Measurements from ENCODE around the gene IGFBPL1. TPM values are rescaled to one million over a fixed set of nuclear protein-coding genes. Genes with fewer than 3 reads are reported as not detected.

Gene IGFBPL1
- total and polyA plus RNA-seq, 2 donors from 2014 or later, result 0.22 TPM; not detected in 1

DNA sequence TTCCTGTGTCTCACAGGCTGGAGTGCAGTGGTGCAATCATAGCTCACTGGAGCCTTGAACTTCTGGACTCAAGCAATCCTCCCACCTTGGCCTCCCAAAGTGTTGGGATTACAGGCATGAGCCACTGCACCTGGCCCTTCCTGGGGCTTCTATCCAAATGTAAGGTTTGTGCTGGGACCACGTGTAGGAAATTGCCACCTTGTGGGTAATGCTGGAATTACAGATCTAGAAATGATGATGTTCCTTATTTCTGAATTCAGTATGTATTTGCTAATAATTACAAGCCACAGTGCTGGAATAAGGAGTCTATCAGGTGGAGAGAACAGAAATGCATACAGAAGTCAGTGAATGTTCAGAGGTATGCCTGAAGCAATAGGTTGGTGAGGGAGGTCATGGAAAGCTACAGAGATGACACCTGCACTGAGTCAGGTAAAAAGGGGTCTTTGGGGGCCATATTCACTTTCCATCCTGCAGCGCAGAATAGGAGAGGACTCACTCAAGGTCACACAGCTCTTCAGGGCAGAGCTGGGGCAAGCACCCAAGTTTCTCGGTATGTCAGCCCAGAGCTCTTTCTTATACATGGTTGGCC is 8.8 kb upstream of the IGFBPL1 start:
- Histone ChIP-seq H3K9me3 (ENCODE audit: control insufficient read depth in 2 of 3, insufficient read depth in 1 of 3, low read length in 3 of 3) (no peaks in the 10 kb centered on the region), H3K4me1 (ENCODE audit: control insufficient read depth in 2 of 3, insufficient read depth in 2 of 3, low read depth in 1 of 3, low read length in 3 of 3) (no peaks in the 10 kb centered on the region), H3K36me3 (ENCODE audit: control insufficient read depth in 2 of 3, insufficient read depth in 3 of 3, low read length in 3 of 3) (no peaks in the 10 kb centered on the region), H3K4me3 (ENCODE audit: low read length in 3 of 3) (no peak overlapping the region), H3K27ac (ENCODE audit: low read depth in 2 of 2, low read length in 2 of 2) (no peak overlapping the region), H3K9ac (ENCODE audit: low read length in 3 of 3) (no peak overlapping the region), H3K27me3 (ENCODE audit: control insufficient read depth, insufficient read depth, low read length) (no peaks in the 10 kb centered on the region)
- FAIRE-seq (no peak), DNase-seq (peak in 2 of 5 donors; percentile 52 to 56)
- TF ChIP-seq, protein P1, sequence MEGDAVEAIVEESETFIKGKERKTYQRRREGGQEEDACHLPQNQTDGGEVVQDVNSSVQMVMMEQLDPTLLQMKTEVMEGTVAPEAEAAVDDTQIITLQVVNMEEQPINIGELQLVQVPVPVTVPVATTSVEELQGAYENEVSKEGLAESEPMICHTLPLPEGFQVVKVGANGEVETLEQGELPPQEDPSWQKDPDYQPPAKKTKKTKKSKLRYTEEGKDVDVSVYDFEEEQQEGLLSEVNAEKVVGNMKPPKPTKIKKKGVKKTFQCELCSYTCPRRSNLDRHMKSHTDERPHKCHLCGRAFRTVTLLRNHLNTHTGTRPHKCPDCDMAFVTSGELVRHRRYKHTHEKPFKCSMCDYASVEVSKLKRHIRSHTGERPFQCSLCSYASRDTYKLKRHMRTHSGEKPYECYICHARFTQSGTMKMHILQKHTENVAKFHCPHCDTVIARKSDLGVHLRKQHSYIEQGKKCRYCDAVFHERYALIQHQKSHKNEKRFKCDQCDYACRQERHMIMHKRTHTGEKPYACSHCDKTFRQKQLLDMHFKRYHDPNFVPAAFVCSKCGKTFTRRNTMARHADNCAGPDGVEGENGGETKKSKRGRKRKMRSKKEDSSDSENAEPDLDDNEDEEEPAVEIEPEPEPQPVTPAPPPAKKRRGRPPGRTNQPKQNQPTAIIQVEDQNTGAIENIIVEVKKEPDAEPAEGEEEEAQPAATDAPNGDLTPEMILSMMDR (IDR thresholded peaks at IDR 0.05; ENCODE audit: borderline replicate concordance, extremely low read depth, insufficient read depth), result peak; percentile 57
- intact Hi-C loops (cut with DNase I), result no loop called here

DNA sequence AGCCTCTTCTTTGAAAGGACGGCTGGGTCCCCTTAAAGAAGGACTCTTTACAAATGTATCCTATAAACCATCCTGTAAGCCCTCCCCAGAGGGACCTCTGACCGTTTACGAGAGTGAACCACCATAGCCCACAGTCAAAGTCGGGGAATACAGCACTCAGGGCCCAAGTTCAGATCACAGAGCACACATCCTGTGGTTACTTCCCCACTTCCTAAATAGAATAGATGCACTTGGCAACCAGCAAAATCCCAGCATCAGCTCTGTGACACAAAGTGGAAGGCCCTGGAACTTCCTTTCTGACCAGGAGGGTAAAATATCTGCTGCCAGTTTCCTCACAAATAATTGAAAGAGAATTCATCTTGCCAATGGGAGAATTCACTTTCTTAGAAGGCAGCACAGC is 6.9 kb upstream of the IGFBPL1 start:
- TF ChIP-seq, protein P1 (IDR thresholded peaks at IDR 0.05; ENCODE audit: borderline replicate concordance, extremely low read depth, insufficient read depth), result no peak
- DNase-seq, result no peak
- H3K4me3 ChIP-seq (ENCODE audit: low read length in 3 of 3), result no peak overlapping the region
- FAIRE-seq, result no peak
- no peaks in the 10 kb centered on the region for H3K36me3 ChIP-seq (ENCODE audit: control insufficient read depth in 2 of 3, insufficient read depth in 3 of 3, low read length in 3 of 3)
- no peaks in the 10 kb centered on the region for H3K9me3 ChIP-seq (ENCODE audit: control insufficient read depth in 2 of 3, insufficient read depth in 1 of 3, low read length in 3 of 3)
- H3K27me3 ChIP-seq (ENCODE audit: control insufficient read depth, insufficient read depth, low read length), result no peaks in the 10 kb centered on the region
- H3K4me1 ChIP-seq (ENCODE audit: control insufficient read depth in 2 of 3, insufficient read depth in 2 of 3, low read depth in 1 of 3, low read length in 3 of 3), result no peaks in the 10 kb centered on the region
- no peak overlapping the region for H3K27ac ChIP-seq (ENCODE audit: low read depth in 2 of 2, low read length in 2 of 2)
- intact Hi-C loops (cut with DNase I), result no loop called here
- no peak overlapping the region for H3K9ac ChIP-seq (ENCODE audit: low read length in 3 of 3)

DNA sequence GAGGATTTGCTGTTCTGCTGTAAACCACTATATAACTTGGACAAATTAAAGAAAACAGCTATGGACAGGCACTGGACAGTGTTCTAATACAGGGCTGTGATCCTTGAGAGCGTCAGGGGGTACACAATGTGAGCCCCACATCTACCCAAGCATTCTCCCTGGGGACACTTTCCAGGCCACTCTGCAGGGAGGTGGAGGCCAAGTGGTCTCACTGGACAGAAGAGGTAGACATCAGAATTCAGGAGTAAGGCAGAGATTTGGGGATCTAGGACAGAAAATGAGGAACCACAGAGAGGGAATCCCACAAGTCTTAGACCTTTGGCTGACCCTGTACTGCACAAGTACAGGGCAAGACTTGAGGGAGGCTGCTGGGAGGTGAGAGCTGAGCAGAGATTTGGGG is 3.8 kb upstream of the IGFBPL1 start:
- Histone ChIP-seq H3K27me3 (ENCODE audit: control insufficient read depth, insufficient read depth, low read length) (peaks cover 4% of the 10 kb centered on the region), H3K9ac (ENCODE audit: low read length in 3 of 3) (no peak overlapping the region), H3K4me1 (ENCODE audit: control insufficient read depth in 2 of 3, insufficient read depth in 2 of 3, low read depth in 1 of 3, low read length in 3 of 3) (peaks cover 0 to 3% (median 0%) of the 10 kb centered on the region in 3 donors), H3K27ac (ENCODE audit: low read depth in 2 of 2, low read length in 2 of 2) (no peak overlapping the region), H3K36me3 (ENCODE audit: control insufficient read depth in 2 of 3, insufficient read depth in 3 of 3, low read length in 3 of 3) (no peaks in the 10 kb centered on the region), H3K9me3 (ENCODE audit: control insufficient read depth in 2 of 3, insufficient read depth in 1 of 3, low read length in 3 of 3) (no peaks in the 10 kb centered on the region), H3K4me3 (ENCODE audit: low read length in 3 of 3) (no peak overlapping the region)
- DNase-seq, result peak in 1 of 5 donors; percentile 2
- intact Hi-C loops (cut with DNase I), result no loop called here
- TF ChIP-seq, protein P1 (IDR thresholded peaks at IDR 0.05; ENCODE audit: borderline replicate concordance, extremely low read depth, insufficient read depth), result no peak
- no peak for FAIRE-seq

DNA sequence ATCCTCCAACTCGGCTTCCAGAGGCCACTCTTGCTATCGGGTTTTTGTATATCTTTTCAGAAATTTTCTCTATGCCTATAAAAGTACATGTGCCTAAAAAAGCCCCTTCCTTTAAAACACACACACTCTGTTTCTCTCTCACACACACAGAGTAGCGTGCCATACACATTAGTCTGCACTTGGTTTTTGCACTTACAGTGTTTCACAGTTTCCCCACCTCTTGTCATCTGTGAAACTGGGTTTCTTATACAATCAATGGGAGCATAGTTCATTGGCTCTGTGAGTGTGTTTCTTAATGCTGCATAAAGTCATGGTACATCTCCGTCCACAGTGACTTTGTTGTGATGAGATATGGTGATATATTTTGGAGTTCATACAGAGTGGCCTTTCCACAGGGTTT is 664 bp upstream of the IGFBPL1 start:
- H3K4me3 ChIP-seq (ENCODE audit: low read length in 3 of 3), result no peak overlapping the region

More for the DNA sequence above, 664 bp upstream of the IGFBPL1 start:
- FAIRE-seq (no peak), DNase-seq (peak in 1 of 5 donors; percentile 2)
- intact Hi-C loops (cut with DNase I), result no loop called here
- peaks cover 4% of the 10 kb centered on the region for H3K27me3 ChIP-seq (ENCODE audit: control insufficient read depth, insufficient read depth, low read length)
- H3K36me3 ChIP-seq (ENCODE audit: control insufficient read depth in 2 of 3, insufficient read depth in 3 of 3, low read length in 3 of 3), result no peaks in the 10 kb centered on the region
- H3K4me1 ChIP-seq (ENCODE audit: control insufficient read depth in 2 of 3, insufficient read depth in 2 of 3, low read depth in 1 of 3, low read length in 3 of 3), result peaks cover 0 to 3% (median 0%) of the 10 kb centered on the region in 3 donors
- no peak overlapping the region for H3K27ac ChIP-seq (ENCODE audit: low read depth in 2 of 2, low read length in 2 of 2)
- H3K9me3 ChIP-seq (ENCODE audit: control insufficient read depth in 2 of 3, insufficient read depth in 1 of 3, low read length in 3 of 3), result no peaks in the 10 kb centered on the region
- no peak overlapping the region for H3K9ac ChIP-seq (ENCODE audit: low read length in 3 of 3)
- TF ChIP-seq, protein P1 (IDR thresholded peaks at IDR 0.05; ENCODE audit: borderline replicate concordance, extremely low read depth, insufficient read depth), result no peak
